OCI-LY7 (cell line): Measurements from ENCODE around the gene EP300.

Source experiments
- EZH2phosphoT487 ChIP-seq: fragments of 200-600 bp; sonication (generic); IDR thresholded peaks from 2 replicates; pipeline ENCODE4 v1.6.1; 2018; ENCODE audit warnings: low read depth, borderline replicate concordance, mild to moderate bottlenecking, mixed run types, antibody characterized with exemption, low read length, moderate library complexity, mixed read lengths
- TF ChIP-seq, protein P1 (sequence below): fragments of 200-600 bp; sonication (generic); conservative IDR thresholded peaks from 2 replicates; pipeline ENCODE4 v1.5.1; 2014; ENCODE audit warnings: mild to moderate bottlenecking, antibody characterized with exemption, low read length, moderate library complexity, mixed read lengths

DNA sequence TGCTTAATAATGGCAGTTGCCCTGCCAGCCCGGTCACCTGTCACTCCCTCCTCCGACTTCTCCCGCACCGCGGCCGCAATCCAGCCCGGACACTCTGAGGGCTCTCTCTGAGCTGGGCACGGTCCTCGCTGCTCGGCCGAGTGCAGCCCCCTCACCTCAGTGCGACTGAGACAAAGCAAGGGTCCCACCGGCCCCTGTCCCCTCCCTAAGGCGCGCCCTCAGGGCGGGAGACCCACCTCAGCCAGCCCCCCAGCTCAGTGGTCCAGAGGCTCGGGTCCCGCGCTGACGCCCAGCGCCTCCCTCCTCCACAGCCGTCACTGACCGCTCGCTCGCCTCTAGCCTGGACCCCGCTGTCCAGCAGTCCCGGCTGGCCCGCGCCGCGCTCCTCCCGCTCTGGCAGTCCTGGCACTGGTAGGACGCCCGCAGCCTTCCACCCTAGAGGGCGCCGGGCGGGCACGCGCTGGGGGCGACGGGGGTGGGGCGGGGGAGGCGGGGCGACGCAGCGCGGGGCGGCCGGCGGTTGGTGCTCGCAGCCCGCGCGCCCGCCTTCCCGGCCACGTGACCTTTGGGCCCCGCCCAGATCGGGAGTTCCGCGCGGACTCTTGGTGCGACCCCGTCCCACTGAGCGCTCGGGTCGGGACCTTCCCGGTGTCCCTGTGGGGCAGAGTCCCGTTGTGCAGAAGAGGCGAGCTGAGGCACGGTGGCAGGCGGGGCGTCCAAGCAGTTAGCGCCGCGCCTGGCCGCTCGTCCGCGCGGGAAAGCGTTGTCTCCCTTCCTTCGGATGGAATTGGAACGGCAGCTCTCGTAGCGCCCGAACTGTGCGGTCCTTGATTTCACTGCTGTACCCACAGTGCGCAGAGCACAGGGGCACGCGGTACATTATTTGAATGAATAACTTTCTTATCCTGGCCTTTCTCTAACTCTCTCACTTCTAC lies 104.9 kb downstream of the EP300 start:
- TF ChIP-seq, protein P1, sequence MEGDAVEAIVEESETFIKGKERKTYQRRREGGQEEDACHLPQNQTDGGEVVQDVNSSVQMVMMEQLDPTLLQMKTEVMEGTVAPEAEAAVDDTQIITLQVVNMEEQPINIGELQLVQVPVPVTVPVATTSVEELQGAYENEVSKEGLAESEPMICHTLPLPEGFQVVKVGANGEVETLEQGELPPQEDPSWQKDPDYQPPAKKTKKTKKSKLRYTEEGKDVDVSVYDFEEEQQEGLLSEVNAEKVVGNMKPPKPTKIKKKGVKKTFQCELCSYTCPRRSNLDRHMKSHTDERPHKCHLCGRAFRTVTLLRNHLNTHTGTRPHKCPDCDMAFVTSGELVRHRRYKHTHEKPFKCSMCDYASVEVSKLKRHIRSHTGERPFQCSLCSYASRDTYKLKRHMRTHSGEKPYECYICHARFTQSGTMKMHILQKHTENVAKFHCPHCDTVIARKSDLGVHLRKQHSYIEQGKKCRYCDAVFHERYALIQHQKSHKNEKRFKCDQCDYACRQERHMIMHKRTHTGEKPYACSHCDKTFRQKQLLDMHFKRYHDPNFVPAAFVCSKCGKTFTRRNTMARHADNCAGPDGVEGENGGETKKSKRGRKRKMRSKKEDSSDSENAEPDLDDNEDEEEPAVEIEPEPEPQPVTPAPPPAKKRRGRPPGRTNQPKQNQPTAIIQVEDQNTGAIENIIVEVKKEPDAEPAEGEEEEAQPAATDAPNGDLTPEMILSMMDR, result 0 out of 2 replicates have a peak, but pooled peaks have one; percentile 43
- TF ChIP-seq EZH2phosphoT487, result no peak
